ENCODE data around the gene GNAT1. TPM values are rescaled to one million over a fixed set of nuclear protein-coding genes. Genes with fewer than 3 reads are reported as not detected.

The GNAT1 gene
- total RNA-seq, 2 experiments from 2014 or later: not detected

GRCh38 chr3:50182533-50183099, 8.8 kb upstream of the GNAT1 start:
- BruUV-seq (replicated peaks): no TSS peak
- H3K9me3 ChIP-seq (ENCODE audit: low read length): no peaks in the 10 kb centered on the region
- POLR2A ChIA-PET: no interaction called here
- H3K79me2 ChIP-seq (ENCODE audit: insufficient read depth, low read depth, low read length): no peaks in the 10 kb centered on the region
- H3K4me1 ChIP-seq (ENCODE audit: insufficient read depth, low read length, poor library complexity, severe bottlenecking): no peaks in the 10 kb centered on the region
- DNase-seq (ENCODE audit: low spot score): no peak
- TF ChIP-seq CTCF (conservative IDR thresholded peaks at IDR 0.05; ENCODE audit: low read length) (no peak), EZH2phosphoT487 (IDR thresholded peaks at IDR 0.05; ENCODE audit: borderline replicate concordance, low read depth, low read length) (no peak)
- no peak overlapping the region for H2AFZ ChIP-seq (ENCODE audit: low read length)
- CTCF ChIA-PET (ENCODE audit: unreplicated experiment): no interaction called here
- H3K4me2 ChIP-seq (ENCODE audit: low read length): no peak overlapping the region
- H3K27ac ChIP-seq (ENCODE audit: low read depth, low read length, poor library complexity, severe bottlenecking): no peak overlapping the region
- no peaks in the 10 kb centered on the region for H3K9me2 ChIP-seq (ENCODE audit: insufficient read depth, low read length)
- no peak overlapping the region for H3K4me3 ChIP-seq (ENCODE audit: low read depth, low read length, poor library complexity, severe bottlenecking)
- H4K20me1 ChIP-seq (ENCODE audit: insufficient read depth, low read length): no peaks in the 10 kb centered on the region; the same call in 1 of the 2 replicates
- intact Hi-C loops (cut with micrococcal nuclease; ENCODE audit: unreplicated experiment): no loop called here
- H3K36me3 ChIP-seq (ENCODE audit: insufficient read depth, low read length): no peaks in the 10 kb centered on the region

GRCh38 chr3:50183755-50184154, 7.7 kb upstream of the GNAT1 start:
- ChIA-PET CTCF (ENCODE audit: unreplicated experiment) (no interaction called here), POLR2A (no interaction called here)
- H3K4me1 ChIP-seq (ENCODE audit: insufficient read depth, low read length, poor library complexity, severe bottlenecking): no peaks in the 10 kb centered on the region
- H3K9me2 ChIP-seq (ENCODE audit: insufficient read depth, low read length): no peaks in the 10 kb centered on the region
- intact Hi-C loops (cut with micrococcal nuclease; ENCODE audit: unreplicated experiment): no loop called here
- no peaks in the 10 kb centered on the region; the same call in 1 of the 2 replicates for H4K20me1 ChIP-seq (ENCODE audit: insufficient read depth, low read length)
- H3K36me3 ChIP-seq (ENCODE audit: insufficient read depth, low read length): no peaks in the 10 kb centered on the region
- H3K4me3 ChIP-seq (ENCODE audit: low read depth, low read length, poor library complexity, severe bottlenecking): no peak overlapping the region
- no peaks in the 10 kb centered on the region for H3K9me3 ChIP-seq (ENCODE audit: low read length)
- no peaks in the 10 kb centered on the region for H3K79me2 ChIP-seq (ENCODE audit: insufficient read depth, low read depth, low read length)
- TF ChIP-seq EZH2phosphoT487 (IDR thresholded peaks at IDR 0.05; ENCODE audit: borderline replicate concordance, low read depth, low read length): no peak
- TF ChIP-seq CTCF (conservative IDR thresholded peaks at IDR 0.05; ENCODE audit: low read length): no peak
- H3K27ac ChIP-seq (ENCODE audit: low read depth, low read length, poor library complexity, severe bottlenecking): no peak overlapping the region
- no peak overlapping the region for H3K4me2 ChIP-seq (ENCODE audit: low read length)
- no peak for DNase-seq (ENCODE audit: low spot score)
- BruUV-seq (replicated peaks): no TSS peak
- H2AFZ ChIP-seq (ENCODE audit: low read length): no peak overlapping the region

- H3K27ac ChIP-seq (ENCODE audit: low read depth, low read length, poor library complexity, severe bottlenecking): no peak overlapping the region
- no peak overlapping the region for H3K4me2 ChIP-seq (ENCODE audit: low read length)
- H3K9me3 ChIP-seq (ENCODE audit: low read length): no peaks in the 10 kb centered on the region
- H2AFZ ChIP-seq (ENCODE audit: low read length): no peak overlapping the region
- no peak for DNase-seq (ENCODE audit: low spot score)
- no peaks in the 10 kb centered on the region for H3K4me1 ChIP-seq (ENCODE audit: insufficient read depth, low read length, poor library complexity, severe bottlenecking)
- H4K20me1 ChIP-seq (ENCODE audit: insufficient read depth, low read length): no peaks in the 10 kb centered on the region; the same call in 1 of the 2 replicates
- H3K4me3 ChIP-seq (ENCODE audit: low read depth, low read length, poor library complexity, severe bottlenecking): no peak overlapping the region
- TF ChIP-seq CTCF (conservative IDR thresholded peaks at IDR 0.05; ENCODE audit: low read length) (no peak), EZH2phosphoT487 (IDR thresholded peaks at IDR 0.05; ENCODE audit: borderline replicate concordance, low read depth, low read length) (no peak)
- no peaks in the 10 kb centered on the region for H3K9me2 ChIP-seq (ENCODE audit: insufficient read depth, low read length)
- ChIA-PET CTCF (ENCODE audit: unreplicated experiment) (no interaction called here), POLR2A (no interaction called here)
- no peaks in the 10 kb centered on the region for H3K79me2 ChIP-seq (ENCODE audit: insufficient read depth, low read depth, low read length)
- BruUV-seq (replicated peaks): no TSS peak
- H3K36me3 ChIP-seq (ENCODE audit: insufficient read depth, low read length): no peaks in the 10 kb centered on the region
- intact Hi-C loops (cut with micrococcal nuclease; ENCODE audit: unreplicated experiment): no loop called here
Measured at GRCh38 chr3:50184242-50184978, 7.0 kb upstream of the GNAT1 start.

Data from OCI-LY7 (cell line).